ENCODE measurements around the gene SSC4D. TPM values are rescaled to one million over a fixed set of nuclear protein-coding genes. Genes with fewer than 3 reads are reported as not detected.
A peak's percentile ranks its signal among the peaks of the same experiment; 100 is the strongest.
"Not testable (repeated sequence)": the region's sequence is repeated elsewhere in the genome, so short reads cannot be mapped to it uniquely, and the experiment has no call there.

SSC4D gene
- not detected for polyA plus RNA-seq (ENCODE audit: low read depth in 6 of 6)

- no peak for ATAC-seq (ENCODE audit: low read depth in 2 of 2)
- Mint-ChIP-seq H3K27ac (peak within 1 kb of the TSS in 2 of 6 donors; percentile 63 to 78), H3K4me3 (no peak within 1 kb of the TSS), H3K4me1 (peaks cover 0 to 4% (median 1%) of the 10 kb centered on the region in 3 donors), H3K36me3 (no peaks in the 10 kb centered on the region), H3K27me3 (peaks cover 0 to 9% (median 7%) of the 10 kb centered on the region in 3 donors), H3K9me3 (no peaks in the 10 kb centered on the region)
- no peak for DNase-seq
These were observed at the start of gene SSC4D for GRCh38 chr7:76409537-76409936. SSC4D (minus strand) TSS chr7:76409697; CDS start chr7:76404439, 5,258 bp downstream.

- H3K4me1 Mint-ChIP-seq; DNase-seq; H3K36me3 Mint-ChIP-seq; H3K9me3 Mint-ChIP-seq; H3K4me3 Mint-ChIP-seq; H3K27ac Mint-ChIP-seq; H3K27me3 Mint-ChIP-seq; ATAC-seq (ENCODE audit: low read depth in 2 of 2): not testable (repeated sequence)
These were observed 49.0 kb upstream of the SSC4D start for GRCh38 chr7:76458504-76458903.

GRCh38 chr7:76457017-76457416, 47.5 kb upstream of the SSC4D start:
- not testable (repeated sequence) for H3K9me3 Mint-ChIP-seq, H3K27me3 Mint-ChIP-seq, H3K4me3 Mint-ChIP-seq

DNA sequence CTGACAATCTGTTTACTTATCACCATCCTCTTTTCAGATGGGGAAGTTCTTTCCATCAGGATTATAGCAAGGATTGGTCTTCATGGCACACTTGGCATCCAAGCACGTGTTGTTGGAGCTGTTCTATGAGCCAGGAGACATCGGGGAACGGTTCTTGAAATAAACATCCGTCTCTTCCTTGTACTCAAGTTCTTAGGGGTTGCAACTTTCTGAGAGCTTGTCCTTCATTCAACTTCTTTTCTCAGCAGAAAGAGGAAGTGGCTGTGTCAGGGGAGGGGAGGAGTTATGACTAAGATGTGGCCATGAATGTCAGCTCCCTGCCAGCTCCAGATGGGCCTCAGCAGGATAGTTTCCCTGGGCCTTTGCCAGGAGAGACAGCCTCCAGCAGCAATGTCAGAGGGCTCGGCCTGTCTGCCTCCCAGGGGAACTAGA, 36.1 kb upstream of the SSC4D start:
- not testable (repeated sequence) for H3K9me3 Mint-ChIP-seq, H3K4me1 Mint-ChIP-seq, H3K36me3 Mint-ChIP-seq, H3K27me3 Mint-ChIP-seq
- peak; percentile 95 for ATAC-seq (ENCODE audit: low read depth in 2 of 2)
- DNase-seq, result peak; percentile 33
- Mint-ChIP-seq H3K27ac (peak overlapping the region in 2 of 6 donors; percentile 24 to 56), H3K4me3 (peak overlapping the region in 5 of 8 donors; percentile 28 to 54 (median 44))

More at GRCh38 chr7:76457017-76457416, 47.5 kb upstream of the SSC4D start:
- not testable (repeated sequence) for ATAC-seq (ENCODE audit: low read depth in 2 of 2); DNase-seq; H3K4me1 Mint-ChIP-seq; H3K27ac Mint-ChIP-seq; H3K36me3 Mint-ChIP-seq

GRCh38 chr7:76443846-76444245, 34.3 kb upstream of the SSC4D start:
- H3K4me1 Mint-ChIP-seq; DNase-seq; H3K4me3 Mint-ChIP-seq; H3K27me3 Mint-ChIP-seq; ATAC-seq (ENCODE audit: low read depth in 2 of 2); H3K36me3 Mint-ChIP-seq; H3K9me3 Mint-ChIP-seq: not testable (repeated sequence)
- peak overlapping the region in 1 of 6 donors; percentile 20 for H3K27ac Mint-ChIP-seq

DNA sequence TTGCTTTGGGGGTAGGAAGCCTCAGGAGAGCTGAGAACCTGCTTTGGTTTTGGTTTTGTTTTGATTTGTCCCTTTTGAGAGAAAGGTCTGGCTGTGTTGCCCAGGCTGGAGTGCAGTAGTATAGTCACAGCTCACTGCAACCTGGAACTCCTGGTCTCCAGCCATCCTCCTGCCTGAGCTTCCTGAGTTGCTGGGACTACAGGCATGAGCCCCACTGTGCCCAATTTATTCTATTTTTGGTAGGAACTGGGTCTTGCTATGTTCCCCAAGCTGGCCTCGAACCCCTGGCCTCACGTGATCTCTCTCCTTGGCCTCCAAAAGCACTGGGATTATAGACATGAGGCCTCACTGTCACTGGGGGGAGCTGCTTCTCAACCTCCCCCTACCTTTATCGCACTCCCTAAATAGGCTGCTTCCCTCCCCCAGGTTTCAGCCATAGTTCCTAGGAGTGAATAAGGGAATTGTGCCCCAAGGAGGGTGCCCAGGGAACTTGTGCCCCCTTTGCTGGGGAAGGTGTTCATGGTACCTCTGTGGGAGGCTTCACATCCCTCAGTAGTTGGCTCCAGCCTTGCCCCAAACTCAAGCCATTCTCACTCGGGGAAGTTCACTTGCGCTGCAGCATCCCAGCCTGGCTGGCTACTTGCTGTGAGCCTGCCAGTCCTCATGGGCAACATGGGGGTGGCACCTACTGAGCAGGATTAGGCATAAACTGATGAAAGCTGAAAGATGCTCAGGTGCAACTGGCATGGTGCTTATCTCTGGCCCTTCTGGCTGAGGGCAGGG, 33.4 kb upstream of the SSC4D start:
- H3K27ac Mint-ChIP-seq; H3K4me1 Mint-ChIP-seq; H3K4me3 Mint-ChIP-seq; DNase-seq; H3K36me3 Mint-ChIP-seq; H3K9me3 Mint-ChIP-seq; ATAC-seq (ENCODE audit: low read depth in 2 of 2); H3K27me3 Mint-ChIP-seq: not testable (repeated sequence)

DNA sequence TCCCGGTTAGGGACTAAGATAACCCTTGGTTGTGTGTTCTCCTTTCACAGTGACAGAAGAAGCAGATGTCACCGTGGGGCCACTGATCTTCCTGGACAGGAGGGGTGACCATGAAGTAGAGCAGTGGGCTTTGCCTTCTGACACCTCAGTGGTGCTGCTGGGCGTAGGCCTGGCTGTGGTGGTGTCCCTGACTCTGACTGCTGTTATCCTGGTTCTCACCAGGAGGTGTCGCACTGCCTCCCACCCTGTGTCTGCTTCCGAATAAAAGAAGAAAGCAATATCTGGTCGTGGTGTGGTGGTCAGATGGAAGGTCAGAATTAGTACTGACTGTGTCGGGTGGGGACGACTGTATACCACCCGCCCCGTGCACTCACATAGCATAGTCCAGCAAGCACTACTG, 32.3 kb upstream of the SSC4D start:
- DNase-seq, H3K27me3 Mint-ChIP-seq, H3K36me3 Mint-ChIP-seq, H3K9me3 Mint-ChIP-seq, H3K4me3 Mint-ChIP-seq, H3K27ac Mint-ChIP-seq, H3K4me1 Mint-ChIP-seq: not testable (repeated sequence)
- ATAC-seq (ENCODE audit: low read depth in 2 of 2), result peak; percentile 47 to 51

- H3K9me3 Mint-ChIP-seq, result not testable (repeated sequence)
These were observed 30.9 kb upstream of the SSC4D start for GRCh38 chr7:76440404-76440803.

DNA sequence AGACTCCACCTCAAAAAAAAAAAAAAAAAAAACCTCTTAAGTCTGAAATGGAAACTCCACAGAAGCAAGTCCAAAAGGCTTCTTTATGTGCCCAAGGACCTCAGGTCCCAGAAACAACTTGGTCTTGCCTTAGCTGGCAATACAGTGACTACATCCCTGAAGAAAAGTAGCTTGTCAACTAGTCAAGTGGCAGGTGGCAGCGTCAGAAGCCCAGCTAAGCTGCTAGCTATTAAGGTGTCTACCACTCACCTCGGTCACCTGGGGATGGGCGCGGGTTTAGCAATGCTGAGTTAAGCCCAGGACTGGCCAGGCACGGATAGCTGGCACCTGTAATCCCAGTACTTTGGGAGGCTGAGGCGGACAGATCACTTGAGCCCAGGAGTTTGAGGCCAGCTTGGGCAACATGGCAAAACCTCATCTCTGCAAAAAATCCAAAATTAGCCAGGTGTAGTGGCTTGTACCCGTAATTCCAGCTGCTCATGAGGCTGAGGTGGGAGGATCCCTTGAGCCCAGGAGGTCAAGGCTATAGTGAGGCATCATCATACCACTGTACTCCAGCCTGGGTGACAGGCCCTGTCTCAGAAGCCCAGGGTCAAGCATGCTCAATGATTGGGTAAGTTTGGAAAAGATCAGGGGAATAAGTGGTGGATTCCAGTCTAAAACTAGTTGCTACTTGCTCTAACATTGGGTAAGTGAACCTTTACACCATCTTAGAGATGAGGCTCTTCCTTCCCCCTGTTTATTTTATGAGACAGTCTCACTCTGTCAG, 29.8 kb upstream of the SSC4D start:
- not testable (repeated sequence) for H3K9me3 Mint-ChIP-seq; H3K36me3 Mint-ChIP-seq; H3K27me3 Mint-ChIP-seq; H3K4me1 Mint-ChIP-seq; DNase-seq; H3K27ac Mint-ChIP-seq; ATAC-seq (ENCODE audit: low read depth in 2 of 2); H3K4me3 Mint-ChIP-seq

More at GRCh38 chr7:76440404-76440803, 30.9 kb upstream of the SSC4D start:
- H3K4me1 Mint-ChIP-seq; H3K27ac Mint-ChIP-seq; ATAC-seq (ENCODE audit: low read depth in 2 of 2); H3K27me3 Mint-ChIP-seq; H3K4me3 Mint-ChIP-seq; H3K36me3 Mint-ChIP-seq; DNase-seq: not testable (repeated sequence)

DNA sequence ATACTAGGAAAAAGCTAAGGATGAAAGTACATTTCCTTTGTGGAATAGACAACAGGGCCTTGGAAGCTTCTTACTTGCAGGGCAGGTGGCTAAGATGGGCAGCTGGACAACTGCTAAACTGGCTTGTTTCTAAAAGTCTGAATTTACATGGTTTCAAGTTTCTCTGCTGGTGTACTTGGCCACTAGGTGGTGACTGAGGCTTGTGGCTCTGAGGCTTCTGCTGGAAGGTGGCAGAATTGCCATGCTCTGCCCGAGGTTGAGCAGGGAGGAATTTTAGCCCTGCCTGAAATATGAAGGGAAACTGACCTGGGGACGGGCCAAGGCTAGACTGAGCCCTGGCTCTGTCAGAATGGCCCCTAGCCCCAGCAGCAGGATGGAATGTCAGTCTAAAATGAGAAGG, 28.4 kb upstream of the SSC4D start:
- H3K4me3 Mint-ChIP-seq, H3K27ac Mint-ChIP-seq, H3K36me3 Mint-ChIP-seq, H3K9me3 Mint-ChIP-seq, H3K27me3 Mint-ChIP-seq, H3K4me1 Mint-ChIP-seq: not testable (repeated sequence)
- ATAC-seq (ENCODE audit: low read depth in 2 of 2) (peak; percentile 51 to 69), DNase-seq (peak; percentile 36)

GRCh38 chr7:76430836-76431235, 21.3 kb upstream of the SSC4D start:
- ATAC-seq (ENCODE audit: low read depth in 2 of 2), result no peak
- H3K9me3 Mint-ChIP-seq, result no peaks in the 10 kb centered on the region
- no peak overlapping the region for H3K4me3 Mint-ChIP-seq
- peak overlapping the region in 1 of 6 donors; percentile 39 for H3K27ac Mint-ChIP-seq
- no peaks in the 10 kb centered on the region for H3K36me3 Mint-ChIP-seq
- no peak for DNase-seq
- H3K4me1 Mint-ChIP-seq, result no peaks in the 10 kb centered on the region
- no peaks in the 10 kb centered on the region for H3K27me3 Mint-ChIP-seq

- Mint-ChIP-seq H3K36me3 (no peaks in the 10 kb centered on the region), H3K9me3 (no peaks in the 10 kb centered on the region), H3K4me1 (peaks cover 0 to under 1% (median 0%) of the 10 kb centered on the region in 3 donors), H3K27ac (no peak overlapping the region), H3K4me3 (no peak overlapping the region), H3K27me3 (peaks cover 0 to under 1% (median 0%) of the 10 kb centered on the region in 3 donors)
- ATAC-seq (ENCODE audit: low read depth in 2 of 2) (no peak), DNase-seq (no peak)
These were observed 20.7 kb upstream of the SSC4D start for GRCh38 chr7:76430211-76430610.

GRCh38 chr7:76428868-76429805, 19.6 kb upstream of the SSC4D start:
- Mint-ChIP-seq H3K27ac (no peak overlapping the region), H3K9me3 (no peaks in the 10 kb centered on the region), H3K27me3 (peaks cover 0 to 6% (median 2%) of the 10 kb centered on the region in 3 donors), H3K36me3 (no peaks in the 10 kb centered on the region), H3K4me3 (no peak overlapping the region), H3K4me1 (peaks cover 0 to 4% (median 0%) of the 10 kb centered on the region in 3 donors)
- ATAC-seq (ENCODE audit: low read depth in 2 of 2) (no peak), DNase-seq (no peak)

Measured in naive B cell (primary cell).